LoVo (cell line): Measurements from ENCODE around the gene ERCC2.
"Not testable (repeated sequence)": the region's sequence is repeated elsewhere in the genome, so short reads cannot be mapped to it uniquely, and the experiment has no call there.

ENCODE experiments used
- DNase-seq: peaks from one replicate; pipeline ENCODE4 v3.0.0-alpha.2; 2016; ENCODE audit warnings: low spot score

The ERCC2 gene

GRCh38 chr19:45333609-45334303 lies 36.6 kb downstream of the ERCC2 start:
- DNase-seq, result no peak

- DNase-seq, result no peak
Observed at GRCh38 chr19:45331411-45331810, 39.0 kb downstream of the ERCC2 start.

GRCh38 chr19:45327404-45328143 lies 42.8 kb downstream of the ERCC2 start:
- no peak for DNase-seq

- no peak for DNase-seq
Observed at GRCh38 chr19:45324349-45324907, 45.9 kb downstream of the ERCC2 start.

GRCh38 chr19:45323671-45324081 lies 46.7 kb downstream of the ERCC2 start:
- DNase-seq, result no peak

- no peak for DNase-seq
Observed at GRCh38 chr19:45322744-45323281, 47.6 kb downstream of the ERCC2 start, which contains the start of gene CKM. Gene CKM, minus strand, starts transcription at chr19:45322875. Its CDS starts 3,162 bp downstream, at chr19:45319713.

DNA sequence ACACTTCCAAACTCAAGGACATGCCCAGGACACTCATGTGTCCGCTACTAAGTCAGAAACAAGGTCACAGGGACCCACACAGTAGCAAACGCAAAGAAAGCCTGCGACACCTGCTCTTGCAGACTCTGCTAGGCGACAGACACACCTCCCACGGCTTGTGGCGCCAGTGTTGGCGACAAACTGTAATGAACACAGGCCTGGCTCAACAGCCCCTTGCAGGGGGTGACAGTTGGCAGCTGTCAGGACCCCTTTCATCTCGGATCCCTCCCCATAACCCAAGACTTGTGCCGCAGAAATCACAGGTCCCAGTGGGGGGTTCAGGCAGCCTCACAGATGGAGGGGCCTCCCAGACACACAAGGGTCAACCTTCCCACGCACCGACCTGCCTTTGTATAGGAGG lies 48.1 kb downstream of the ERCC2 start:
- DNase-seq, result no peak

DNA sequence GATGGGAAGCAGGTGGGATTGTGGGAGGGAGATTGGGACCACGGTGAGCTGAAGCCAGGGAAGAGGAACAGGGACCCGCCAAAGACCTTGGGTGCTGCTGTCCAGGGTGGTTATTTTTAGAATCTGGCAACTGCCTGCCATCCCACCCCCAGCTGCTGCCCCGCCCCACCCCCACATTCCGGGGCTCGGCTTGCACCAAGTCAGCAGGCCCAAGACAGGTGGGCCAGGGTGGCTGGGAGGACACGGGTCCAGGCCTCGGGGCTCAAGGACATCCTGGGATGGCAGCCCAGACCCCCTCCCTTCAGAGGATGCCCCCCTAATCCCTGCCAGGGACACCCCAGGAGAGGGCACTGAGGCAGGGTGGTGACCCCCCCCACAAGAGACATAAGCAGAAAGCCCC lies 48.5 kb downstream of the ERCC2 start:
- DNase-seq, result no peak

- DNase-seq, result no peak
Observed at GRCh38 chr19:45320997-45321775, 49.2 kb downstream of the ERCC2 start.

GRCh38 chr19:45315304-45315703 lies 55.1 kb downstream of the ERCC2 start:
- DNase-seq, result no peak

- DNase-seq, result no peak
Observed at GRCh38 chr19:45314708-45315245, 55.6 kb downstream of the ERCC2 start.

GRCh38 chr19:45312285-45312684 lies 58.1 kb downstream of the ERCC2 start:
- DNase-seq, result not testable (repeated sequence)

DNA sequence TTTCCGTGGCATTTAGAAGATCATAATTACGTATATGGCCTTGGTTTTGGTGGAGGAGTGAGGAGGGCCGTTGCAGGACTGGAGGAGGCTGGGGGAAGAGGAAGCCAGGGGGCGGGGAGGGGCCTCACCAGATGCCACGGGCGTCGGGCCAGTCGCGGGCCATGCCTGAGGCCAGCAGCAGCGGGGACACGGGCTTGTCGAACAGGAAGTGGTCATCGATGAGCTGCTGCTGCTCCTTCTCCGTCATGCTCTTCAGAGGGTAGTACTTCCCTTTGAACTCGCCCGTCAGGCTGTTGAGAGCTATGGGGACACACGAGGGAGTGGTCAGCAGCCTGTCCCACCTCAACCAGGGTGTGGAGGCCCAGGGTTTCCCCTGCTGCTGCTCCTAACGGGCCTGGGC lies 58.8 kb downstream of the ERCC2 start:
- DNase-seq, result no peak

GRCh38 chr19:45309322-45309721 lies 61.1 kb downstream of the ERCC2 start:
- not testable (repeated sequence) for DNase-seq

DNA sequence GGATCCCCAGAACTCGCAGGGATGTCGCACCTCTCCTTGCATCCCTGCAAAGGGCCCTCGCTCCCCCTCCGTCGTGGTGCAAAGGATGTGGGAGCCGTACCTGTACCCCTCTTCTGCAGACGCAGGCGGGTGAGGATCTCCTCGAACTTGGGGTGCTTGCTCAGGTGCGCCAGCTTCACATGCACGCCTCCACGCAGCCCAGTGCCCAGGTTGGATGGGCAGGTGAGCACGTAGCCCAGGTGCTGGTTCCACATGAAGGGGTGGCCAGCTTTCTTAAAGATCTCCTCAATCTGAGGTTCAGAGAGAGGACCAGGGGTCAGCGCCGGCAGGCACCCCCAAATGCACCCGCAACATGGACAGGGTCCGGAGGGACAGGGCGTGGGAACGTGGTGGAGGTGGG lies 63.0 kb downstream of the ERCC2 start:
- DNase-seq, result no peak

- DNase-seq, result no peak
Observed at GRCh38 chr19:45306518-45307027, 63.8 kb downstream of the ERCC2 start.

- no peak for DNase-seq
Observed at GRCh38 chr19:45306040-45306439, 64.3 kb downstream of the ERCC2 start.

DNA sequence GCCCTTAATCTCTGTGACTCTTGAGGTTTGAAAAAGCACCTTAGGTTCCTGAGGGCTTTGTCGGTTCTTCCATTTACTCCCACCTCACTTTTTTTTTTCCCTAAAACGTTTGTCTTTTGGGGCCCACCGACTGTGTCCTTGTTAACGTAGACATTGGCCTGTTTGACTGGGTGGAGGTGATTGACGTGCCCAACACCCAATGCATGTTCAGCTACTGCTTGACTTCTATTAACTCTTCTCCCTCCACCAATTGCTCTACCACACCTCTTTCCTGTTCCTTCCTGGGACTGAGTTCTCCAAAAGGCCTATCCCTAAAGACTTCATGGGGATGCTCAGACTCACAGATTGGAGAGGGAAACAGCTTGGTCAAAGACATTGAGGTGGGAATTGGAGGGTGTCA lies 65.0 kb downstream of the ERCC2 start:
- DNase-seq, result no peak

DNA sequence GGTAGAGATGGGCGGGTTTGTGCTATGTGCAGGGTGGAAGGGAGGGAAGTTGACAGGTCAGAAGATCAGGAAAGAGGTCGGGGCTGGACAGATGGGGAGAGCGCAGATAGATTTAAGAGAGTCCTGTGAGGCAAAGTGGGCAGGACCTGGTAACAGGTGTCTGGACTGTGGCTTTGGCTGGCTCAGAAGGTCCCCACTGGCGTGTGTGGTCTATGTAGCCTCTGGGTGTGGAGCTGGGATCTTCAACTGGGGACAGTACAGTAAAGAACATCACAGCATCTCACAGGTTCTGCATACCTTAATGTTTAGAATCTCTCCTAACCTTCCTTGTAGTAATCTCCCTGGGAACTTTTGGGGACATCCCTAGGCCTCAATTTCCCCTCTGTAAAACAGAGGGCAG lies 65.4 kb downstream of the ERCC2 start:
- no peak for DNase-seq

- DNase-seq, result no peak
Observed at GRCh38 chr19:45304141-45304926, 66.0 kb downstream of the ERCC2 start.
